Lower leg skin (tissue), 4 donors: Measurements from ENCODE around the gene EIF4E. TPM values are rescaled to one million over a fixed set of nuclear protein-coding genes. Genes with fewer than 3 reads are reported as not detected.
A peak's percentile ranks its signal among the peaks of the same experiment; 100 is the strongest.
"Not testable (repeated sequence)": the region's sequence is repeated elsewhere in the genome, so short reads cannot be mapped to it uniquely, and the experiment has no call there.

Experiments used
- DNase-seq, 2 donors: peaks; one replicate each; pipeline ENCODE4 v3.0.0-alpha.2; 2019; ENCODE audit warnings: low spot score in 2 of 2
- H3K4me3 ChIP-seq: fragments of 200-600 bp; sonication (generic); 2 replicates; pipeline ENCODE4 v1.5.1; 2017; ENCODE audit warnings: mild to moderate bottlenecking, low read depth; ENCODE audit not compliant: poor library complexity, severe bottlenecking
- CTCF ChIP-seq, 3 donors: fragments of 450-650 bp; IDR thresholded peaks; one replicate each; pipeline ENCODE4 v1.5.1; 2016; ENCODE audit warnings: antibody characterized with exemption in 3 of 3, mild to moderate bottlenecking in 3 of 3, moderate library complexity in 2 of 3
- POLR2A ChIP-seq, 2 donors: fragments of 450-650 bp; IDR thresholded peaks; one replicate each; pipeline ENCODE4 v1.6.1; 2016 to 2017; ENCODE audit warnings: antibody characterized with exemption in 2 of 2, mild to moderate bottlenecking in 1 of 2, moderate library complexity in 1 of 2
- WGBS, 2 donors: methylation state at CpG; one replicate each; pipeline ENCODE4 v1.1.5; 2018; 5-methylcytosine and 5-hydroxymethylcytosine counted together
- intact Hi-C: fragments of 100-400 bp; cut with DNase I; formaldehyde crosslinking; loops from one replicate; pipeline ENCODE4 v1.15.0; 2023; ENCODE audit warnings: low total_unique reads
- total RNA-seq, 4 donors: library from RNA; depleted of rRNA; stranded (reverse); fragments of >200 nt; gene quantifications; one replicate each; pipeline ENCODE4 v1.1.0, GENCODE V29; 2016

The EIF4E gene
- total RNA-seq, 4 donors from 2014 or later: 41.9 to 76.5 (median 61.5) TPM

GRCh38 chr4:98929341-98930267 lies 671 bp upstream of the EIF4E start:
- 7 to 10% methylated on average over 44 of the region's 44 CpGs for WGBS, 2 donors
- H3K4me3 ChIP-seq: peak overlapping the region; percentile 58
- TF ChIP-seq CTCF (IDR thresholded peaks at IDR 0.05): no peak
- TF ChIP-seq POLR2A (IDR thresholded peaks at IDR 0.05): no peak
- peak; percentile 72 to 94 for DNase-seq
- intact Hi-C loops: loop anchor here (10.0 kb wide), 1 partner anchor 65 kb away; the partner anchor contains the start of gene METAP1

GRCh38 chr4:98928131-98928504 lies 815 bp downstream of the EIF4E start:
- intact Hi-C loops: no loop called here
- DNase-seq: peak; percentile 60 to 89
- H3K4me3 ChIP-seq: peak overlapping the region; percentile 92
- TF ChIP-seq CTCF (IDR thresholded peaks at IDR 0.05) (no peak), POLR2A (IDR thresholded peaks at IDR 0.05) (no peak)
- 1% methylated on average over 25 to 26 of the region's 26 CpGs for WGBS, 2 donors

- WGBS, 2 donors: 95 to 97% methylated on average over 15 of the region's 15 CpGs
- not testable (repeated sequence) for H3K4me3 ChIP-seq
Measured at GRCh38 chr4:98926257-98926656, 2.7 kb downstream of the EIF4E start.

GRCh38 chr4:98921292-98921691 lies 7.6 kb downstream of the EIF4E start:
- 93 to 96% methylated on average over 5 of the region's 5 CpGs for WGBS, 2 donors
- TF ChIP-seq CTCF (IDR thresholded peaks at IDR 0.05): no peak
- TF ChIP-seq POLR2A (IDR thresholded peaks at IDR 0.05): no peak
- intact Hi-C loops: loop anchor here (5.0 kb wide), 1 partner anchor 394 kb away; no protein-coding TSS in a partner anchor
- no peak for DNase-seq
- no peak overlapping the region for H3K4me3 ChIP-seq

More at GRCh38 chr4:98926257-98926656, 2.7 kb downstream of the EIF4E start:
- DNase-seq, intact Hi-C loops: not testable (repeated sequence)

- TF ChIP-seq CTCF (IDR thresholded peaks at IDR 0.05) (no peak), POLR2A (IDR thresholded peaks at IDR 0.05) (no peak)
- intact Hi-C loops: loop anchor here (5.0 kb wide), 1 partner anchor 393 kb away; no protein-coding TSS in a partner anchor
- DNase-seq: no peak
- 74 to 86% methylated on average over 2 of the region's 2 CpGs for WGBS, 2 donors
- no peak overlapping the region for H3K4me3 ChIP-seq
Measured at GRCh38 chr4:98919996-98920395, 8.9 kb downstream of the EIF4E start.

GRCh38 chr4:98910728-98911127 lies 18.2 kb downstream of the EIF4E start:
- 65 to 72% methylated on average over 8 of the region's 8 CpGs for WGBS, 2 donors
- DNase-seq, H3K4me3 ChIP-seq, intact Hi-C loops: not testable (repeated sequence)
